ENCODE data around the gene VAPA.

The VAPA gene, protein sequence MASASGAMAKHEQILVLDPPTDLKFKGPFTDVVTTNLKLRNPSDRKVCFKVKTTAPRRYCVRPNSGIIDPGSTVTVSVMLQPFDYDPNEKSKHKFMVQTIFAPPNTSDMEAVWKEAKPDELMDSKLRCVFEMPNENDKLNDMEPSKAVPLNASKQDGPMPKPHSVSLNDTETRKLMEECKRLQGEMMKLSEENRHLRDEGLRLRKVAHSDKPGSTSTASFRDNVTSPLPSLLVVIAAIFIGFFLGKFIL

DNA sequence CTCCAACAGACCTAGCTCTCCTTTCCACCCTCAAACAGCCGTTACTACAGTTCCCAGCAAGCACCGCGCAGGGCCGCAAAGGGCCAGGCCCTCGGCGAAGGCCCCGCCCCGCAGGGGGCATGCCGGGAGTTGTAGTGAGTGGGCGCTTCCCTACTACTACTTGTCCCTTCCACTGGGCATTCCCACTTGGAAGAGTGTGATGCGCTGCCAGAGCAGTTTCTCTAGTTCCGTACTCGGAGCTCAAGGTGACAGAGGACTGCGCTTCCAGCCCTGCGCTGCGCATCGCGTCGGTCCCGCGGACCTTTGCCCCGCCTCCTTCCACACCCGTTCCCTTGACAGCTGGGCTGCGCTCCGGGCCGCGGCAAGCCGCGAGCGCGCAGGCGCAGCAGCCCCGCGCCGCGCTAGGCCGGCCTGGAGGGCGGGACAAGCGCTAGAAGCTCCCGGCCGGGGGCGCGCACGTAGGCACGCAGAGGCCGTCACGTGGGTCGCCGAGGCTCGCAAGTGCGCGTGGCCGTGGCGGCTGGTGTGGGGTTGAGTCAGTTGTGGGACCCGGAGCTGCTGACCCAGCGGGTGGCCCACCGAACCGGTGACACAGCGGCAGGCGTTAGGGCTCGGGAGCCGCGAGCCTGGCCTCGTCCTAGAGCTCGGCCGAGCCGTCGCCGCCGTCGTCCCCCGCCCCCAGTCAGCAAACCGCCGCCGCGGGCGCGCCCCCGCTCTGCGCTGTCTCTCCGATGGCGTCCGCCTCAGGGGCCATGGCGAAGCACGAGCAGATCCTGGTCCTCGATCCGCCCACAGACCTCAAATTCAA lies at the start of gene VAPA:
Gene VAPA (plus strand): TSS at position 491 of the 808 bp plus-strand sequence. CDS start 241 bp downstream, at position 732.
- peak within 1 kb of the TSS; percentile 92 to 100 (median 99) for H3K27ac ChIP-seq
- H3K4me3 ChIP-seq = peak within 1 kb of the TSS; percentile 75 to 99 (median 91)

DNA sequence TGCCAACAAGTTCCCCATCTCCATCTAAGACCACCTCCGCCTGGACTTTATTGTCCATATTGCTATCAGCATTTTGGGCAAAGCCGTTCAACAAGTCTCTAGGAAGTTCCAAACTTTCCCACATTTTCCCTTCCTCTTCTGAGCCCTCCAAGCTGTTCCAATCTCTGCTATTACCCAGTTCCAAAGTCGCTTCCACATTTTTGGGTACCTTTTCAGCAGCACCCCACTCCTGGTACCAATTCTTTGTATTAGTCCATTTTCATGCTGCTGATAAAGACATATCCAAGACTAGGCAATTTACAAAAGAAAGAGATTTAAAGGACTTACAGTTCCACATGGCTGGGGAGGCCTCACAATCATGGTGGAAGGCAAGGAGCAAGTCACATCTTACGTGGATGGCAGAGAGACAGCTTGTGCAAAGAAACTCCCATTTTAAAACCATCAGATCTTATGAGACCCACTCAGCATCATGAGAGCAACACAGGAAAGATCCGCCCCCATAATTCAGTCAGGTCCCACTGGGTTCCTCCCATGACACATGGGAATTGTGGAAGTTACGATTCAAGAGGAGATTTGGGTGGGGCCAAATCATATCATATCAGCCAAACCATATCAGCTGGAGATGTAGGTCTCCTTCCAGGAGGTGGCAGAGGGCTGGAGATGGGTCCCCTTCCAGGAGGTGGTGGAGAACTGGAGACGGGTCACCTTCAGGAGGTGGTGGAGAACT lies 47.9 kb upstream of the VAPA start:
- Histone ChIP-seq H3K4me3 (no peak overlapping the region), H3K27ac (no peak overlapping the region)

DNA sequence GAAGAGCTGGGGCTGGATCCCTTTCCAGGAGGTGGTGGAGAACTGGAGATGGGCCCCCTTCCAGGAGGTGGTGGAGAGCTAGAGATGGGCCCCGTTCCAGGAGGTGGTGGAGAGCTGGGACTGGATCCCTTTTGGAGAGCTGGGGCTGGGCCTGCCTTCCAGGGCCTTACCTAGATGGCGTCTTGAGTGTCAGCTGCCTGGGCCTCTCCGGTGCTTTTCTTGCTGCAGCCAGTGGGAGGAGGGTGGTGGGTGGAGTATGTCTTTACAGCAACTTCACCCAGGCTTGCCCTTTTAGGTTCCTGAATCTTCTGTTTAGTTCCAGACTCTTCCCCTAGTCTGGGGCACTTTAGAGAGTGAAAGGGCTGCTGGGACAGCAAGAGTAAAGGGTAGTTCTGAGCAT lies 47.2 kb upstream of the VAPA start:
- H3K27ac ChIP-seq = no peak overlapping the region
- H3K4me3 ChIP-seq = no peak overlapping the region

DNA sequence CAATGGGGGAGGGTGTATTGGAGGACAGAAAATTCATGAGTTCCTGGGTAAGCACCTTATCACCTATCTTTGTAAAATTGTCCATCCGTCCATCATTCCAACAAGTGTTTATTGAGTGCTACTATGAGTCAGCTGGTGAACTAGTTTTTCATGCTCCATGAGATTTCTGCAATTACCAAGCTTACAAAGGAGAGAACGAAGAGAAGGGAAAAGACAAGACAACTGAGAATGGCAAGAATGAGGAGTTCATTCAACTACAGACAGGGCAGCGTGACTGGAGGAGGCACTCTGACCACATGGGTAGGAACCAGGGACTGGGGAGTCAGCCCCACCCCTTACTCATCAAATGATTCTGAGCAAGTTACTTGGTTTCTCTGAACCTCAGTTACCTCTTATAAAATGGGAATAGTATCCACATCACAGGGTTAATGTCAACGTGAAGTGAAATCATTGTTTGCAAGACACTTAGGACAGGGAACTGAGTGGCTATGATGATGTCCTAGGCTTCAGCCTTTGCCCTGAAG lies 46.7 kb upstream of the VAPA start:
- H3K27ac ChIP-seq = peak overlapping the region in 2 of 21 experiments; percentile 12 to 31
- no peak overlapping the region for H3K4me3 ChIP-seq

DNA sequence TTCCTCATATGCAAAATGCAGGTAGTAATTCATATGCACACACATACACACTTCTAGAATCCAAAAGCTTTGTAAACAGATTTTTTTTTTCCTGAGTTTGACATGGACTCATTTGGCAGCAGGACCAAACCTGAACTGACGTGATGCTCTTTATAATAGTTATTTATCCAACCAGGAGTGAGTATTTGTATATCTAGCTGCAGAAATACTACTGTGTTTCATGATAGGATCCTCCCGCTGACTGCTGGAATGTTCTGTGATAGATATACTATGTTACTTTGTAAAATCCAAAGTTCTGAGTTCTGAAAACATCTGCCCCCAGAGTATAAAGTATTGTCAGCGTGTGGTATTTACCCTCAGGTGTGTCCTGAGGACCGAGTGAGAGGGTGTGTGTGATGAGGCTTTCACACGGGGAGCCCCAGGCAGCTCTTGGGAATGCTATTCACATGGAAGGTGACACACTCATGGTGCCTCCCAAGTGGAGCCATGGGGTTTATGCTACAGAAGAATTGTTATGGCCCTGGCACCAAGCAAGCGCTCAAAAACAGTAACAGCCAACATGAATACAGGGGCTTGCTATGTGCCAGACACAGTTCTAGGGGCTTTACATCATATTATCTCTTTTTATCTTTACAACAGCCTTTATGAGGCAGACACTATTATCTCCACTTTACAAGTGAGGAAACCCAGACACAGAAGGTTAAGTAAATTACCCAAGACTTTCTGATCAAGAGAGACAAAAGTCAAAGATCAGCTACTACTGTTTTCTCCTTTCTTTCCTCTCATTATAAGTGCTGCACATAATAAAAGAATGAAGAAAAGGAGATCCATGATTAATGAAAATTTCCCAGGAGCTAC lies 44.7 kb upstream of the VAPA start:
- no peak overlapping the region for H3K4me3 ChIP-seq
- H3K27ac ChIP-seq = peak overlapping the region in 1 of 21 experiments; percentile 19

DNA sequence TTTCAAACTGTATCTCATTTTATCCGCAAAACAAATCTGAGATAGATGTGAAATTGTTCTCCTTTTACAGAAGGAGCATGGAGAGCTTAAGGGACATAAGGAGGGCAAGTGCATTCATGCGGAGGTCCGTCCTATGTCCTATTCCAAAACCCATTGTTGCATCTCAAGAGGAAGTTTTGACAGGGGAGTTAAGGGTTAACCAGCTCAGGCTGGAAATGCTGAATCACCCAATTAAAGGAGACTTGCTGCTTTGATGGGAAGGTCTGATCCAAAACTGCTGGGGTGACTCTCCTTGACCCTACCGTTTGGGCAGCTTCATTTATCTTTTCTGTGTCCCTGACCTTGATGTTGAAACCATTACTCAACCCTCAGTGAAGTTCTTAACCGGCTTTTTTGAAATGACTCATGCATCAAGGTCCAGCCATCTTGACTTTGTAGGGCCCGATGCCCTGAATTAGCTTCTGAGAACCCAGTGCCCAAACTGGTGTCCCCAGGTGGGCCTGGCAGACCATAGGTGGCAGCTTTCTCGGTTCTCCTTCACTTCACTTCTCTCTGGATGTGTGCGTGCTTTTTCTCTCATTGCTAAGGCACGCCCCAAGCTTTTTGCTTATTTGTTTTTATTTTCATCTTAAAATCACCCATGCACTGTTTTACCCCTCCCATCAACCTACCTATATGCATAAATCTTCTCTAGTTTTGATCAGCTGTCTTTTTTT lies 43.9 kb upstream of the VAPA start:
- H3K4me3 ChIP-seq = no peak overlapping the region
- H3K27ac ChIP-seq = peak overlapping the region in 3 of 21 experiments; percentile 8 to 55 (median 25)

DNA sequence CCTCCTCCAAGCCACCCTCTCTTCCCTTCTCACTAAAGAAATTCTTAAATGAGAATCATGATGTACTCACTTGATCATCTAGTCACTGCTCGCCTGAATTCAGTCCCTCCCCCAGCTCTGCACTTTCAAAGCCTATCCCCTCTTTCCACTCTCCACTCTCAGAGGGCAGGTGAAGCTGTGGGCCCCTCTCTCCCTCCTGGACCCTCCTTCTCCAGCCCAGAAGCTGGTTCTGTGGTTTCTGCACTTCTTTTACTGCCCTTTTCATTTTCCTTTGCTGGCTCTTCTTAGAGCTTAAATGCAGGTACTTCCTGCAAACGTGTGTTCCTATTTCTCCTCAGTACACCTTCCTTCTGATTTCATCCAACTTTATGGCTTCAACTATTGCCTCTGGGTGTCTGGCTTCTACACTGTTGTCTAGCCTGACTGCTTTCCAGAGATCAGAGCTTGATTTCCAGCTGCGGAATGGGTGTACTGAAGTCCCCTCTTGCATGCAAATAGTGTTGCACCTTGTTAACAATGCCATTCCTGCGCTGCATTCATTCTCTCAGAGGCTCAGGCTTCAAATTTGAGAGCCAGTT lies 43.3 kb upstream of the VAPA start:
- H3K4me3 ChIP-seq = no peak overlapping the region
- H3K27ac ChIP-seq = peak overlapping the region in 2 of 21 experiments; percentile 8 to 25

DNA sequence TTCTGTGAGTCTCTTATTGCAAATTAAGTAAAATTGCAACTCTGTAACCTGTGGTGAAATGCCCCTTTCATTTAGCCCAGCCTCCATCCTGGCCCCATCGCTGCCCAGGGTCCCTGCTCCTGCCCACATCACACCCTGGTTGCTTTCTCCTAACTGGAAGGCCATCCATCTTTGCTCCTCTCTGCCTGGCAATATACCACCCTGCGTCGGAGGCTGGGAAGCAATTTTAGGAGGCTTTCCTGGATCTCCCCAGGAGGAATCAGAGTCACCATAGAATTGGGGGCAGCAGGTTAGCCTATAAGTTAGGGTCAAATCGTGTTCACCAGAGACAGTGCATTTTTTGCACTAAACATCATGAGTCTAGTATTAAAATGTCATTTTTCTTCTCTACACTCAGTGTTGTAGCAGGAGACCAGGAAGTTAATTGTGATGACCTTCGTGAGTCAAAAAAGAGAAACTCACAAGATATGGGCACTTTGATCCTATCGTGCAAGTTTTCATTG lies 42.5 kb upstream of the VAPA start:
- no peak overlapping the region for H3K27ac ChIP-seq

DNA sequence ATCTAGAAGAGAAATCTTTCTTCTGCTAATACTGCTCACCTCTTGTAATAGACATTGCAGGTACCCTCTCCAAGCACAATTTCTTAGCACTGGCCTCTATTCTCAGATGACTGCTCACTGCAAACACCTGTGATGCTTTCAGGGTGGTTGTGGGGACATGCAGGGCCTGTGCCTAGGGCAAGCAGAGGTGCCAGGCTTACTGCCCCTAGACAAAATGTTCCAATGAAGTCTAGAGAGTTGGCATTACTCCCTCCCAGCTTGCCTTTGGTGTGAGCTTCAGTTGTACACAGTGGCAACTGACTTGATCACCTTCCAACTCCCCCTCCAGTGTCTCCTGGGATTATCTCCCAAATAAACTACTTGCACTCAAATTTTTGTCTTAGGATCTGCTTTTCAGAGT lies 41.0 kb upstream of the VAPA start:
- Histone ChIP-seq H3K27ac (no peak overlapping the region), H3K4me3 (no peak overlapping the region)

More for the DNA sequence above, 42.5 kb upstream of the VAPA start:
- H3K4me3 ChIP-seq = no peak overlapping the region

DNA sequence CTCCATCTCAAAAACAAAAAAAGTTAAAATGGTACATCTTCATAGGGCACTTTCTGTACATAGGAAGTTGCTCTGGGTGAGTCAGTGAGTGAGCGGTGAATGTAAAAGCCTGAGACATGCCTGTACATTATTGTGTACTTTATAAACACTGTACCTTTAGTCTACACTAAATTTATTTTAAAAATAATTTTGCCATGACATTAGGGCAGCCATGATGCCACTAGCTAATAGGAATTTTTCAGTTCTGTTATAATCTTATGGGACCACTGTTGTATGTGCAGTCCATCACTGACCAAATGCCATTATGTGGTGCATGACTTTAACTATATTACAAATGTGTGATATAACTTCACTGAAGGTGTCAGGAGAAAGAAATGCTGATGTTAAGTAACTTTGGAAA lies 39.1 kb upstream of the VAPA start:
- Histone ChIP-seq H3K27ac (no peak overlapping the region), H3K4me3 (no peak overlapping the region)

DNA sequence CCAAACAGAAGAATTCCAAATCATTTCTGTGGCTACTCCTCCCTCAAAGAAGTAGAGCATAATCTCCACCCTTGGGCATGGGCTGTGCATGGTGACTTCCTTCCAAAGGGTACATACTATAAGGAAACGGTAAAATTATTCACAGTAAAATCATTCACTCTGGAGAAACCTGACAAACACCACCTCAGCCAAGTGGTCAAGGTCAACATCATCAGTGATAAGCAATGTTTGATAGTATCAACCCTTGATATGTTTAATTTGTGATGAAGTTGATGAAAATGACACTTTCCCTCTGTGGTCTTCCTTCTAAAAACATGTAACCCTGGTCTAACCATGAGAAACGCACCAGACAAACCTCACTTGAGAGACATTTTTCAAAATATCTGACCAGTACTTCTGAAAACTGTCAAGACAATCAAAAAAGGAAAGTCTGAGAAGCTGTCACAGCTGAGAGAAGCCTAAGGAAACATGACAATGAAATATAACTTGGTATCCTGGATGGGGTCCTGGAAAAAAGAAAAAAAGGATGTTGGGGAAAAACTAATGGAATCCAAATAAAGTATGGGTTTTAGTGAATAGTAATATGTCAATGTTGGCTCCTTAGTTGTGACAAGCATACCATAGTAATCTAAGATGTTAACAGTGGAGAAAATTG lies 37.5 kb upstream of the VAPA start:
- Histone ChIP-seq H3K4me3 (no peak overlapping the region), H3K27ac (peak overlapping the region in 9 of 21 experiments; percentile 8 to 59 (median 46))

DNA sequence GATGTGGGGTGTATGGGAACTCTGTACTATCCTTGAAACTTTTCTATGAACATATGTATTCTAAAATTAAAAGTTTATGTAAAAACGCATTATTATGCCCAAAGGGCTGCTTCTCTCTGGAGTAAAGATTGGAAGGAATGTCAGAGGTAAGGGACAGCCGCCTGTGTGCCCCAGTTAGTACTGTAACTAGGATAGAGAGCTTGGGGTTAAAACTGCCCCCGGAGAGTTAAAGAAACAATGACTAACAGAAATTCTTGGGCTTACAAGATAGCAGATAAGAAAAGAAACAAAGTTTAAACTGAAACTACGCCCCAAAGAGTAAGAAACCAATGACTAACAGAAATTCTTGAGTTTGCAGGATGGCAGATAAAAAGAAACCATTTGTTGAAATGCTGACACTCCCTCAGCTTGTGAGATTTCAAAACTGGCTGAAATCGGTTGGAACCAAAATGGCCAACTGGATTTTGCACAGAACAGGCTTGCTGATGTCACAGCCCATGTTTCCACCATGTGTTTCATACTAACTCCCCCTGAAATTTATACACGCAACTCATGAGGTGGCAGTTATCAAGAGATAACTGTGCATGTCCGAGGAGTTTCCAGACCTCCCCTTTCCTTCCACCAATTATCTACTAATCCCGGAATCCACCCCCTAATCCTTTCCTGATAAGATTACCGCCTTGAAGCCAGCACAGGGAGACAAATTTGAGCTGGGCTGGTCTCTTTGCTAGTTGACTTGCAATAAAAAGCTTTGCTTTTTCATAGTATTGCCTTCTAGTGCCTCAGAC lies 36.8 kb upstream of the VAPA start:
- Histone ChIP-seq H3K4me3 (peak overlapping the region in 1 of 7 experiments; percentile 8), H3K27ac (peak overlapping the region in 16 of 21 experiments; percentile 2 to 59 (median 40))

DNA sequence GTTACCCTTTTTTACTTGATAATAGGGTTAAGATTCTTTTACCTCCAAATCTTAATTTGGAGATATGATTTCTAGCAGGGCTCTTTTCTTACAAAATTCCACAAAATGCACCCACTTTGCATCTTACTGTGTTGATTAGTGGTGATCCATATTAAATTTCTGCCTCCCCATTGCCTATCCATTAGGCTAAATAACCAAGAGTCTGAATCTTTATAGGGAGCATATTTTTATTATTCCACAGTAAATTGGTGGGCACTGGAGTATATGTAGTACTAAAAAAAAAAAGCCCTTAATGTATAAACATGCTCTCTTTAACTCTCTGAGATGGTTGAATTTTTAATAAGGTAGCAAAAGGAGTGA lies 36.2 kb upstream of the VAPA start:
- Histone ChIP-seq H3K4me3 (no peak overlapping the region), H3K27ac (peak overlapping the region in 15 of 21 experiments; percentile 2 to 54 (median 38))

DNA sequence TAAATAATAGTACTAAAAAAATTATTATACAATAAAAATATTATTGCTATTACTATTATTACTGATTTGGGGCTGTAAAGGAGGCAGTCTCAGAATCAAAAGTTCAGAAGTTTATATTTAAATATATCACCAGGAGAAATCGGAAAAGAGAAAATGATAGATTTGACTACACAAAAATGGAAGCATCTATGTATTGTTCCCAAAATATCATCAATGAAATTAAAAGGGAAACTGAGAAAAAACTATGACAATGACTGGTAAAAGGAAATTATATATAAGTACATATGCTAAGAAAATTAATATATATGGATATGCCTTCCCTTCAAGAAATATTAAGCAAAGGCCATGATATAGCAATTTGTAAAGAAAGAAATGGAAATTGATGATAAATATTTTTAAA lies 35.7 kb upstream of the VAPA start:
- Histone ChIP-seq H3K27ac (no peak overlapping the region), H3K4me3 (no peak overlapping the region)

DNA sequence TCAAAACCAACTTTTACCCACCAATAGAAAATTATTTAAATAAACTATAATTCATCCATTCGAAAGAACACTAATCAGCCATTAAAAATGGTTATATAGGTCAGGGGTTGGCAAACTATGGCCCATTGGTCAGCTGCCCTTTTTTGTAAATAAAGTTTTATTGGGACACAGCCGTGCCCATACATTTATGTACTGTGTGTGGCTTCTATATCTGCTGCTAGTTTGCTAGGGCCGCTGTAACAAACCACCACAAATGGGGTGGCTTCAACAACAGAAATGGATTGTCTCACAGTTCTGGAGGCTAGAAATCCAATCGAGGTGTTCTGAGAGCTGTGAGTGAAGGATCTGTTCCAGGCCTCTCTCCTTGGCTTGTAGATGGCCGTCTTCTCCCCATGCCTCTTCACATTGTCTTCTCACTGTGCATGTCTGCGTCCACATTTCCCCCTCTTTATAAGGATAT lies 35.0 kb upstream of the VAPA start:
- no peak overlapping the region for H3K27ac ChIP-seq

DNA sequence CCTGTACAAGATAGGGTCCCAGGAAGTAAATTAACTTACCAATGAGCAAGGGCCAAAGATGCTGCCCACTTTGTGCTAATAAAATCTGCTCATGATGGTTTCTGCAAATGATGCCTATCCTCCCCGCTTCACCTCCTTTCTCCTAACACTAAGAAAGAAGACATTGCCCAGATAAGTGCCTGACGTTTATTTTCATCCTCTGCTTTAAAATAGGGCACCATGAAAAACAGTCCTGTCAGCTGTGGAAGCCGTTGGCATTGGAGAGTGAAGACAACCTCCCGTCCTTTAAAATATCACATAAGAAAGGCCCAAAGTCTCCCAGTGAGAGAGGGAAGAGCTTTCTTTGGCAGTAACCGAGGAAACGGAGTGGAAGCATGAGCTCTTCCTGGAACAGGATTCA lies 29.7 kb upstream of the VAPA start:
- H3K27ac ChIP-seq = no peak overlapping the region
- no peak overlapping the region for H3K4me3 ChIP-seq

More for the DNA sequence above, 35.0 kb upstream of the VAPA start:
- H3K4me3 ChIP-seq = no peak overlapping the region

Data from skin epidermis (tissue), 12 donors.